H9 (cell line): ENCODE measurements around the gene TRABD. TPM values are rescaled to one million over a fixed set of nuclear protein-coding genes. Genes with fewer than 3 reads are reported as not detected.

ENCODE experiments used
- DNase-seq: peaks from one replicate; pipeline ENCODE4 v3.0.0-alpha.2; 2017
- H2AFZ ChIP-seq: one replicate; pipeline ENCODE4 v1.6.1; 2013; ENCODE audit warnings: mild to moderate bottlenecking, low read length, control low read depth, moderate library complexity
- H2AK5ac ChIP-seq: 2 replicates; pipeline ENCODE4 v1.6.1; 2013; ENCODE audit warnings: low read length, control low read depth, mixed read lengths; ENCODE audit not compliant: insufficient read length
- H2BK120ac ChIP-seq: one replicate; pipeline ENCODE4 v1.6.1; 2013; ENCODE audit warnings: low read depth, mild to moderate bottlenecking, low read length, control low read depth, inconsistent platforms; ENCODE audit not compliant: poor library complexity, severe bottlenecking
- H2BK12ac ChIP-seq: 2 replicates; pipeline ENCODE4 v1.6.1; 2013; ENCODE audit warnings: low read length, control low read depth, mixed read lengths, low read depth; ENCODE audit not compliant: insufficient read length
- H2BK15ac ChIP-seq: 2 replicates; pipeline ENCODE4 v1.6.1; 2013; ENCODE audit warnings: low read depth, low read length, control low read depth
- H2BK20ac ChIP-seq: one replicate; pipeline ENCODE4 v1.6.1; 2013; ENCODE audit warnings: low read depth, mild to moderate bottlenecking, low read length, control low read depth, inconsistent platforms; ENCODE audit not compliant: poor library complexity, severe bottlenecking
- H2BK5ac ChIP-seq: 2 replicates; pipeline ENCODE4 v1.6.1; 2013; ENCODE audit warnings: low read length, control low read depth, mixed read lengths; ENCODE audit not compliant: insufficient read length
- H3K14ac ChIP-seq: 2 replicates; pipeline ENCODE4 v1.6.1; 2013; ENCODE audit warnings: low read length, control low read depth; ENCODE audit not compliant: insufficient read depth
- H3K18ac ChIP-seq: 2 replicates; pipeline ENCODE4 v1.6.1; 2013; ENCODE audit warnings: low read depth, mild to moderate bottlenecking, mixed read lengths, low read length, control low read depth; ENCODE audit not compliant: insufficient read length
- H3K23ac ChIP-seq: 2 replicates; pipeline ENCODE4 v1.6.1; 2013; ENCODE audit warnings: low read length, control low read depth, mixed read lengths, low read depth; ENCODE audit not compliant: insufficient read length
- H3K23me2 ChIP-seq: 2 replicates; pipeline ENCODE4 v1.6.1; 2013; ENCODE audit warnings: low read depth, mild to moderate bottlenecking, mixed read lengths, low read length, control low read depth; ENCODE audit not compliant: insufficient read length, poor library complexity, severe bottlenecking
- H3K27ac ChIP-seq: 2 replicates; pipeline ENCODE4 v1.5.1; 2013; ENCODE audit warnings: low read length, control low read depth, mixed read lengths, low read depth; ENCODE audit not compliant: insufficient read length
- H3K27me3 ChIP-seq: 2 replicates; pipeline ENCODE4 v1.6.1; 2013; ENCODE audit warnings: low read length, control low read depth, inconsistent platforms; ENCODE audit not compliant: insufficient read depth
- H3K4ac ChIP-seq: 2 replicates; pipeline ENCODE4 v1.6.1; 2013; ENCODE audit warnings: low read depth, mild to moderate bottlenecking, control low read depth, inconsistent platforms, low read length, moderate library complexity
- H3K4me1 ChIP-seq: 2 replicates; pipeline ENCODE4 v1.6.1; 2013; ENCODE audit warnings: low read length, control low read depth, inconsistent platforms; ENCODE audit not compliant: insufficient read depth
- H3K4me2 ChIP-seq: 2 replicates; pipeline ENCODE4 v1.6.1; 2013; ENCODE audit warnings: low read length, control low read depth, mixed read lengths; ENCODE audit not compliant: insufficient read length, insufficient read depth
- H3K56ac ChIP-seq: 2 replicates; pipeline ENCODE4 v1.6.1; 2013; ENCODE audit warnings: low read depth, mild to moderate bottlenecking, mixed read lengths, low read length, control low read depth; ENCODE audit not compliant: insufficient read length
- H3K79me1 ChIP-seq: 2 replicates; pipeline ENCODE4 v1.6.1; 2013; ENCODE audit warnings: low read depth, mild to moderate bottlenecking, moderate library complexity, low read length, control low read depth, inconsistent platforms; ENCODE audit not compliant: insufficient read depth, poor library complexity, severe bottlenecking
- H3K79me2 ChIP-seq: 2 replicates; pipeline ENCODE4 v1.6.1; 2013; ENCODE audit warnings: low read length, control low read depth, inconsistent platforms; ENCODE audit not compliant: insufficient read depth
- H3K9ac ChIP-seq: 2 replicates; pipeline ENCODE4 v1.6.1; 2013; ENCODE audit warnings: low read length, control low read depth, mixed read lengths; ENCODE audit not compliant: insufficient read length; ENCODE audit errors: extremely low read depth
- H3K9me3 ChIP-seq: one replicate; pipeline ENCODE4 v1.6.1; 2013; ENCODE audit warnings: low read depth, low read length, inconsistent platforms; ENCODE audit not compliant: control insufficient read depth
- H3T11ph ChIP-seq: one replicate; pipeline ENCODE4 v1.6.1; 2013; ENCODE audit warnings: mild to moderate bottlenecking, low read length, control low read depth, inconsistent platforms
- H4K20me1 ChIP-seq: one replicate; pipeline ENCODE4 v1.6.1; 2013; ENCODE audit not compliant: control insufficient read depth, insufficient read length, insufficient read depth
- H4K5ac ChIP-seq: 2 replicates; pipeline ENCODE4 v1.6.1; 2013; ENCODE audit warnings: low read depth, mild to moderate bottlenecking, mixed read lengths, low read length, control low read depth; ENCODE audit not compliant: insufficient read length
- H4K8ac ChIP-seq: replicated peaks from 2 replicates; pipeline ENCODE4 v1.6.1; 2013; ENCODE audit warnings: low read length, control low read depth, mixed read lengths, low read depth; ENCODE audit not compliant: insufficient read length
- H4K91ac ChIP-seq: 2 replicates; pipeline ENCODE4 v1.6.1; 2013; ENCODE audit warnings: low read depth, mild to moderate bottlenecking, moderate library complexity, mixed read lengths, low read length, control low read depth; ENCODE audit not compliant: insufficient read length
- H3K27ac Mint-ChIP-seq, 3 experiments: 2 replicates in 2 of 3; 3 replicates in 1 of 3; pipeline ENCODE4 v1.8.0; 2020 to 2021; ENCODE audit warnings: mixed read lengths in 3 of 3, mild to moderate bottlenecking in 1 of 3, moderate library complexity in 1 of 3
- H3K27me3 Mint-ChIP-seq: 2 replicates; pipeline ENCODE4 v1.8.0; 2021; ENCODE audit warnings: low read depth, mild to moderate bottlenecking, moderate library complexity, mixed read lengths
- H3K36me3 Mint-ChIP-seq, 3 experiments: 2 replicates in 2 of 3; 3 replicates in 1 of 3; pipeline ENCODE4 v1.8.0; 2020 to 2021; ENCODE audit warnings: low read depth in 3 of 3, mixed read lengths in 3 of 3; ENCODE audit not compliant: insufficient read depth in 1 of 3
- H3K4me1 Mint-ChIP-seq, 2 experiments: 2 replicates each; pipeline ENCODE4 v1.8.0; 2020; ENCODE audit warnings: mixed read lengths in 2 of 2
- H3K4me3 Mint-ChIP-seq, 2 experiments: 2 replicates in 1 of 2; 3 replicates in 1 of 2; pipeline ENCODE4 v1.8.0; 2020 to 2021; ENCODE audit warnings: mild to moderate bottlenecking in 2 of 2, mixed read lengths in 2 of 2, moderate library complexity in 1 of 2
- H3K9me3 Mint-ChIP-seq, 2 experiments: 2 replicates in 1 of 2; 3 replicates in 1 of 2; pipeline ENCODE4 v1.8.0; 2020; ENCODE audit warnings: mild to moderate bottlenecking in 2 of 2, mixed read lengths in 2 of 2, moderate library complexity in 1 of 2
- CTCF ChIP-seq: fragments of 200-600 bp; sonication (generic); conservative IDR thresholded peaks from 3 replicates; pipeline ENCODE4 v1.8.0; 2021; ENCODE audit warnings: antibody characterized with exemption, mild to moderate bottlenecking
- WGBS: extraction: QIAGEN DNeasy Blood & Tissue Kit; methylation state at CpG from one replicate; pipeline ENCODE4 v1.1.7; 2013; ENCODE audit warnings: missing lambda C conversion rate, low lambda C conversion rate, mixed read lengths; ENCODE audit not compliant: insufficient read length; ENCODE audit errors: extremely low coverage; 5-methylcytosine and 5-hydroxymethylcytosine counted together
- total RNA-seq: library from RNA; stranded (reverse); gene quantifications from 2 replicates; pipeline ENCODE4 v1.2.1, GENCODE V29; 2021

Gene TRABD
- total RNA-seq, 1 experiment from 2014 or later: 47.8 TPM

- Histone ChIP-seq H2BK15ac (no peak overlapping the region), H2AFZ (no peak overlapping the region), H3K14ac (no peak overlapping the region), H3K27me3 (no peaks in the 10 kb centered on the region), H3K4me1 (no peaks in the 10 kb centered on the region), H3K4me2 (no peak overlapping the region), H3K27ac (no peak overlapping the region), H4K8ac (no peak overlapping the region), H2BK20ac (no peak overlapping the region), H3T11ph (no peak overlapping the region), H2BK120ac (no peak overlapping the region), H3K23ac (no peak overlapping the region), H3K79me2 (no peaks in the 10 kb centered on the region), H4K5ac (no peak overlapping the region), H2BK12ac (no peak overlapping the region), H3K56ac (no peak overlapping the region), H4K91ac (no peak overlapping the region), H3K79me1 (no peaks in the 10 kb centered on the region), H2BK5ac (no peak overlapping the region), H3K9me3 (no peaks in the 10 kb centered on the region), H4K20me1 (peaks cover 2% of the 10 kb centered on the region), H3K9ac (no peak overlapping the region), H3K23me2 (no peaks in the 10 kb centered on the region), H3K4ac (no peak overlapping the region), H3K18ac (no peak overlapping the region), H2AK5ac (no peak overlapping the region)
- peaks cover 27% of the 10 kb centered on the region for H3K27me3 Mint-ChIP-seq
- peaks cover 7 to 9% of the 10 kb centered on the region in 2 experiments for H3K4me1 Mint-ChIP-seq
- H3K36me3 Mint-ChIP-seq: no peaks in the 10 kb centered on the region
- no CpG with 5 or more reads among the region's 21 CpGs for WGBS
- no peak overlapping the region for H3K4me3 Mint-ChIP-seq
- H3K9me3 Mint-ChIP-seq: no peaks in the 10 kb centered on the region
- H3K27ac Mint-ChIP-seq: no peak overlapping the region
- peak; percentile 31 for DNase-seq
- no peak for TF ChIP-seq CTCF
Observed at GRCh38 chr22:50157709-50158375, 27.9 kb upstream of the TRABD start.
